SK-N-SH (cell line): Measurements from ENCODE around the gene PLA2G4E. TPM values are rescaled to one million over a fixed set of nuclear protein-coding genes. Genes with fewer than 3 reads are reported as not detected.

Experiments used
- CTCF ChIA-PET: fragments of 300-600, 350-600 bp; formaldehyde crosslinking; extraction: SDS; loops from one replicate; lab custom pipeline; 2021; lab: Yijun Ruan, JAX
- POLR2A ChIA-PET: fragments of 350-600 bp; sonication (Branson Sonifier 250); formaldehyde crosslinking; extraction: SDS; loops from one replicate; lab custom pipeline; 2020; ENCODE audit warnings: antibody characterized with exemption, inconsistent platforms; lab: Yijun Ruan, JAX
- DNase-seq: peaks from one replicate; pipeline ENCODE4 v3.0.0; 2012
- H2AFZ ChIP-seq: fragments of 200-600 bp; sonication (generic); 2 replicates; pipeline ENCODE4 v1.8.1; 2016; ENCODE audit warnings: antibody characterized with exemption, mild to moderate bottlenecking, low read depth
- H3F3A ChIP-seq: fragments of 200-600 bp; sonication (generic); replicated peaks from 2 replicates; pipeline ENCODE3; 2016; ENCODE audit warnings: antibody characterized with exemption, mild to moderate bottlenecking; ENCODE audit not compliant: insufficient read depth
- H3K27ac ChIP-seq, 2 experiments: fragments of 200-500 bp in 1 of 2; fragments of 200-600 bp in 1 of 2; sonication (Bioruptor generic) in 1 of 2; sonication (generic), shearing (Covaris generic) in 1 of 2; 2 replicates each; pipeline versions ENCODE4 v1.5.1 to v1.6.1; 2014 to 2016; ENCODE audit warnings: low read depth in 2 of 2, inconsistent platforms in 1 of 2, low read length in 1 of 2, mild to moderate bottlenecking in 1 of 2, mixed read lengths in 1 of 2
- H3K27me3 ChIP-seq: fragments of 200-600 bp; sonication (generic), shearing (Covaris generic); 2 replicates; pipeline ENCODE4 v1.6.1; 2016; ENCODE audit warnings: mixed run types; ENCODE audit not compliant: insufficient read depth
- H3K36me3 ChIP-seq, 2 experiments: fragments of 200-500 bp in 1 of 2; fragments of 200-600 bp in 1 of 2; sonication (Bioruptor generic) in 1 of 2; sonication (generic) in 1 of 2; replicated peaks in 1 of 2; 2 replicates each; pipeline versions ENCODE3 to v1.5.1; 2014 to 2016; ENCODE audit warnings: low read length in 1 of 2, mild to moderate bottlenecking in 1 of 2; ENCODE audit not compliant: insufficient read depth in 2 of 2, control insufficient read depth in 1 of 2
- H3K4me1 ChIP-seq, 2 experiments: fragments of 200-500 bp in 1 of 2; fragments of 200-600 bp in 1 of 2; sonication (Bioruptor generic) in 1 of 2; sonication (generic), shearing (Covaris generic) in 1 of 2; 2 replicates each; pipeline versions ENCODE4 v1.5.1 to v1.6.1; 2014 to 2016; ENCODE audit warnings: low read depth in 1 of 2, low read length in 1 of 2, mixed run types in 1 of 2; ENCODE audit not compliant: insufficient read depth in 2 of 2, control insufficient read depth in 1 of 2
- H3K4me2 ChIP-seq: fragments of 200-600 bp; sonication (generic), shearing (Covaris generic); 2 replicates; pipeline ENCODE4 v1.6.1; 2017; ENCODE audit warnings: mixed run types
- H3K4me3 ChIP-seq, 2 experiments: fragments of 200-500 bp in 1 of 2; fragments of 200-600 bp in 1 of 2; sonication (Bioruptor generic) in 1 of 2; sonication (generic), shearing (Covaris generic) in 1 of 2; 2 replicates each; pipeline versions ENCODE4 v1.5.1 to v1.8.1; 2014 to 2016; ENCODE audit warnings: low read depth in 2 of 2, inconsistent platforms in 1 of 2, low read length in 1 of 2, mild to moderate bottlenecking in 1 of 2, mixed read lengths in 1 of 2, moderate library complexity in 1 of 2
- H3K79me2 ChIP-seq: fragments of 200-600 bp; sonication (generic); 2 replicates; pipeline ENCODE4 v1.8.1; 2017; ENCODE audit warnings: mild to moderate bottlenecking; ENCODE audit not compliant: insufficient read depth
- H3K9ac ChIP-seq: fragments of 200-600 bp; sonication (generic); 2 replicates; pipeline ENCODE4 v1.6.1; 2017; ENCODE audit warnings: mixed run types
- H3K9me2 ChIP-seq: fragments of 200-600 bp; sonication (generic); 2 replicates; pipeline ENCODE4 v1.6.1; 2017; ENCODE audit warnings: mixed run types
- H3K9me3 ChIP-seq: fragments of 200-600 bp; sonication (generic); 2 replicates; pipeline ENCODE4 v1.6.1; 2017; ENCODE audit warnings: mixed run types, mild to moderate bottlenecking, moderate library complexity
- H4K20me1 ChIP-seq: fragments of 200-600 bp; sonication (generic); 2 replicates; pipeline ENCODE4 v1.6.1; 2017; ENCODE audit warnings: mild to moderate bottlenecking, mixed run types; ENCODE audit not compliant: insufficient read depth
- ELF1 ChIP-seq: IDR thresholded peaks from 2 replicates; pipeline ENCODE4 v1.4.0; 2012
- FOXJ3 ChIP-seq: sonication (generic); formaldehyde crosslinking; IDR thresholded peaks from 2 replicates; pipeline ENCODE4 v1.5.1; 2020; ENCODE audit warnings: mild to moderate bottlenecking, missing genetic modification reagents
- JUND ChIP-seq: IDR thresholded peaks from 2 replicates; pipeline ENCODE4 v1.4.0; 2012
- MXI1 ChIP-seq: IDR thresholded peaks from 2 replicates; pipeline ENCODE4 v1.6.1; 2012; ENCODE audit warnings: mild to moderate bottlenecking, low read depth, low read length, improper control_type of control experiment
- POLR2AphosphoS5 ChIP-seq: IDR thresholded peaks from 2 replicates; pipeline ENCODE4 v1.6.1; 2012; ENCODE audit warnings: low read depth, low read length
- RFX5 ChIP-seq: IDR thresholded peaks from 2 replicates; pipeline ENCODE4 v1.6.1; 2012; ENCODE audit warnings: mild to moderate bottlenecking, improper control_type of control experiment, low read length
- SMC3 ChIP-seq: IDR thresholded peaks from 2 replicates; pipeline ENCODE4 v1.6.1; 2012; ENCODE audit warnings: low read depth, low read length, improper control_type of control experiment
- TCF12 ChIP-seq: IDR thresholded peaks from 2 replicates; pipeline ENCODE4 v1.4.0; 2012
- YY1 ChIP-seq: IDR thresholded peaks from 2 replicates; pipeline ENCODE4 v1.4.0; 2012; ENCODE audit warnings: low read depth, mild to moderate bottlenecking
- WGBS: methylation state at CpG from one replicate; pipeline ENCODE4 v1.1.6; 2017; ENCODE audit warnings: low lambda C conversion rate; 5-methylcytosine and 5-hydroxymethylcytosine counted together
- polyA plus RNA-seq, 3 experiments: library from polyadenylated mRNA; depleted of rRNA; stranded (reverse); fragments of >200 nt; gene quantifications; 2 replicates each; pipeline ENCODE4 v1.2.3, GENCODE V29; 2012
- TF ChIP-seq, protein P1 (sequence below): fragments of 150-350 bp; IDR thresholded peaks from 2 replicates; pipeline ENCODE4 v1.6.1; 2017; ENCODE audit warnings: antibody characterized with exemption, low read length, low read depth, borderline replicate concordance
- TF ChIP-seq, protein P2 (sequence below): IDR thresholded peaks from 2 replicates; pipeline ENCODE4 v1.6.1; 2012; ENCODE audit warnings: mild to moderate bottlenecking, low read depth, low read length, moderate library complexity
- TF ChIP-seq, protein P3 (sequence below): IDR thresholded peaks from 2 replicates; pipeline ENCODE4 v1.4.0; 2012; ENCODE audit warnings: low read depth, borderline replicate concordance
- TF ChIP-seq, protein P4 (sequence below): IDR thresholded peaks from 2 replicates; pipeline ENCODE4 v1.4.0; 2012; ENCODE audit warnings: low read depth, borderline replicate concordance
- TF ChIP-seq, protein P5 (sequence below): fragments of 200-600 bp; sonication (generic); IDR thresholded peaks from 2 replicates; pipeline ENCODE4 v1.6.1; 2017; ENCODE audit warnings: antibody characterized with exemption, mild to moderate bottlenecking, moderate library complexity

Gene PLA2G4E
- polyA plus RNA-seq, 1 of the 3 experiments (the other 2 are of a cell fraction) = not detected

DNA sequence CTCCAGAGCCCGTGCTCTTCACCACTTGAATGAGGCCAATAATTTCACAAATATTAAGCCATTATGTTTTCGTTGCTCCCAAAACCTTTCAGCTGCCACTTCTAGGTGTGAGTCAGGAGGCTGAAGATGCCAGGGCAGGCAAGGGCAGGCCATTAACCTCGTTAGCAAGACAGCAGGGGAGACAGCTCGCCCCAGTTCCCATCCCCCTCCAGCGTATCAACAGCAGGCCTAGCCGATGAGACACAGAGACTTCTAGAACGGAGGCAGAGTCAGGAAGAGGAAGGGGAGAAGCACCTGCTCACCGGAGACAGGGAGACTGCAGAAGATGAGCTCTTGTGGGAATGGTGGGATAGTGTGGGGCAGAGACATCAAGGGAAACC lies 28.0 kb upstream of the PLA2G4E start (continued):
- TF ChIP-seq, protein P1, sequence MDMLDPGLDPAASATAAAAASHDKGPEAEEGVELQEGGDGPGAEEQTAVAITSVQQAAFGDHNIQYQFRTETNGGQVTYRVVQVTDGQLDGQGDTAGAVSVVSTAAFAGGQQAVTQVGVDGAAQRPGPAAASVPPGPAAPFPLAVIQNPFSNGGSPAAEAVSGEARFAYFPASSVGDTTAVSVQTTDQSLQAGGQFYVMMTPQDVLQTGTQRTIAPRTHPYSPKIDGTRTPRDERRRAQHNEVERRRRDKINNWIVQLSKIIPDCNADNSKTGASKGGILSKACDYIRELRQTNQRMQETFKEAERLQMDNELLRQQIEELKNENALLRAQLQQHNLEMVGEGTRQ = no peak
- TF ChIP-seq POLR2AphosphoS5 = no peak
- no peak for TF ChIP-seq RFX5
- no peak for TF ChIP-seq MXI1
- TF ChIP-seq SMC3 = no peak
- no peak for TF ChIP-seq JUND
- TF ChIP-seq TCF12 = no peak

DNA sequence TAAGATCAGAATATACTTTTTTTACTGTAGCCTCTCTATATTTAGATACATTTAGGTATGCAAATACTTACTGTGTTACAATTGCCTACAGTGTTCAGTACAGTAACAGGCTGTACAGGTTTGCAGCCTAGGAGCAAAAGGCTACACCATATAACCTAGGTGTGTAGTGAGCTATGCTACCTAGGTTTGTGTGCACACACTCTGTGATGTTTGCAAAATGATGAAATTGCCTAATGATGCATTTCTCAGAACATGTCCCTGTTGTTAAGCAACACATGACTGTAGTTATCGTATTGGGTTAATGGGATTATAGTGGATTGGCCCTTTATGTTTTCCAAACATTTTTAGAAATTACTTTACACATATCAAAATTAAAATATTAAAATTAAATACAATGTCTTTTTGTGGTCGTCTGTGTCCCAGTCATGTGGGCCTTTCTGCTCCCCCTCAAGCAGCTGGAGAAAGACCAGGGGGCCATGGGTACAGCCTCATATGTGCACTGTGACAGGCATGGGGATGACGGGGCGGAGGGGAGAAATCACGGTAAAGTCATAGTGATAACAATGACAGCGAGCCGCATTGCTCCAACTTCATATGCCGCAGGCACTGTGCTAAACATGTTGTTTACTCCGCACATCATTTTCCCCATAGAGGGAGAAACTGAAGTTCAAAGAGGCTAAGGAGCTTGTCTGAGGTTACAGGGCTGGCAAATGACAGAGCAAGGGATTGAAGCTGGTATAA lies 27.4 kb upstream of the PLA2G4E start:
- no peak overlapping the region for H3K4me3 ChIP-seq
- H3K4me2 ChIP-seq = no peak overlapping the region
- H3K9me3 ChIP-seq = no peaks in the 10 kb centered on the region
- 86% methylated on average over 9 of the region's 9 CpGs for WGBS
- no peaks in the 10 kb centered on the region for H3F3A ChIP-seq
- POLR2A ChIA-PET = no interaction called here
- no peak for DNase-seq
- no peaks in the 10 kb centered on the region for H3K36me3 ChIP-seq
- CTCF ChIA-PET = interaction anchor here (0.9 to 4.6 kb wide), 4 partner anchors 8 to 91 kb away, joined by 3 to 30 read pairs (median 6); no protein-coding TSS in a partner anchor
- H3K4me1 ChIP-seq = no peaks in the 10 kb centered on the region; a peak in 1 of 4 replicates
- no peaks in the 10 kb centered on the region for H3K9me2 ChIP-seq
- no peaks in the 10 kb centered on the region for H3K79me2 ChIP-seq
- no peak for TF ChIP-seq ELF1
- TF ChIP-seq, protein P2, sequence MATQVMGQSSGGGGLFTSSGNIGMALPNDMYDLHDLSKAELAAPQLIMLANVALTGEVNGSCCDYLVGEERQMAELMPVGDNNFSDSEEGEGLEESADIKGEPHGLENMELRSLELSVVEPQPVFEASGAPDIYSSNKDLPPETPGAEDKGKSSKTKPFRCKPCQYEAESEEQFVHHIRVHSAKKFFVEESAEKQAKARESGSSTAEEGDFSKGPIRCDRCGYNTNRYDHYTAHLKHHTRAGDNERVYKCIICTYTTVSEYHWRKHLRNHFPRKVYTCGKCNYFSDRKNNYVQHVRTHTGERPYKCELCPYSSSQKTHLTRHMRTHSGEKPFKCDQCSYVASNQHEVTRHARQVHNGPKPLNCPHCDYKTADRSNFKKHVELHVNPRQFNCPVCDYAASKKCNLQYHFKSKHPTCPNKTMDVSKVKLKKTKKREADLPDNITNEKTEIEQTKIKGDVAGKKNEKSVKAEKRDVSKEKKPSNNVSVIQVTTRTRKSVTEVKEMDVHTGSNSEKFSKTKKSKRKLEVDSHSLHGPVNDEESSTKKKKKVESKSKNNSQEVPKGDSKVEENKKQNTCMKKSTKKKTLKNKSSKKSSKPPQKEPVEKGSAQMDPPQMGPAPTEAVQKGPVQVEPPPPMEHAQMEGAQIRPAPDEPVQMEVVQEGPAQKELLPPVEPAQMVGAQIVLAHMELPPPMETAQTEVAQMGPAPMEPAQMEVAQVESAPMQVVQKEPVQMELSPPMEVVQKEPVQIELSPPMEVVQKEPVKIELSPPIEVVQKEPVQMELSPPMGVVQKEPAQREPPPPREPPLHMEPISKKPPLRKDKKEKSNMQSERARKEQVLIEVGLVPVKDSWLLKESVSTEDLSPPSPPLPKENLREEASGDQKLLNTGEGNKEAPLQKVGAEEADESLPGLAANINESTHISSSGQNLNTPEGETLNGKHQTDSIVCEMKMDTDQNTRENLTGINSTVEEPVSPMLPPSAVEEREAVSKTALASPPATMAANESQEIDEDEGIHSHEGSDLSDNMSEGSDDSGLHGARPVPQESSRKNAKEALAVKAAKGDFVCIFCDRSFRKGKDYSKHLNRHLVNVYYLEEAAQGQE = no peak
- TF ChIP-seq, protein P3, sequence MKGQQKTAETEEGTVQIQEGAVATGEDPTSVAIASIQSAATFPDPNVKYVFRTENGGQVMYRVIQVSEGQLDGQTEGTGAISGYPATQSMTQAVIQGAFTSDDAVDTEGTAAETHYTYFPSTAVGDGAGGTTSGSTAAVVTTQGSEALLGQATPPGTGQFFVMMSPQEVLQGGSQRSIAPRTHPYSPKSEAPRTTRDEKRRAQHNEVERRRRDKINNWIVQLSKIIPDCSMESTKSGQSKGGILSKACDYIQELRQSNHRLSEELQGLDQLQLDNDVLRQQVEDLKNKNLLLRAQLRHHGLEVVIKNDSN = no peak
- TF ChIP-seq YY1 = no peak
- TF ChIP-seq FOXJ3 (CRISPR knock-in tag) = no peak
- TF ChIP-seq, protein P4, sequence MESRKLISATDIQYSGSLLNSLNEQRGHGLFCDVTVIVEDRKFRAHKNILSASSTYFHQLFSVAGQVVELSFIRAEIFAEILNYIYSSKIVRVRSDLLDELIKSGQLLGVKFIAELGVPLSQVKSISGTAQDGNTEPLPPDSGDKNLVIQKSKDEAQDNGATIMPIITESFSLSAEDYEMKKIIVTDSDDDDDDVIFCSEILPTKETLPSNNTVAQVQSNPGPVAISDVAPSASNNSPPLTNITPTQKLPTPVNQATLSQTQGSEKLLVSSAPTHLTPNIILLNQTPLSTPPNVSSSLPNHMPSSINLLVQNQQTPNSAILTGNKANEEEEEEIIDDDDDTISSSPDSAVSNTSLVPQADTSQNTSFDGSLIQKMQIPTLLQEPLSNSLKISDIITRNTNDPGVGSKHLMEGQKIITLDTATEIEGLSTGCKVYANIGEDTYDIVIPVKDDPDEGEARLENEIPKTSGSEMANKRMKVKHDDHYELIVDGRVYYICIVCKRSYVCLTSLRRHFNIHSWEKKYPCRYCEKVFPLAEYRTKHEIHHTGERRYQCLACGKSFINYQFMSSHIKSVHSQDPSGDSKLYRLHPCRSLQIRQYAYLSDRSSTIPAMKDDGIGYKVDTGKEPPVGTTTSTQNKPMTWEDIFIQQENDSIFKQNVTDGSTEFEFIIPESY = no peak
- TF ChIP-seq, protein P5, sequence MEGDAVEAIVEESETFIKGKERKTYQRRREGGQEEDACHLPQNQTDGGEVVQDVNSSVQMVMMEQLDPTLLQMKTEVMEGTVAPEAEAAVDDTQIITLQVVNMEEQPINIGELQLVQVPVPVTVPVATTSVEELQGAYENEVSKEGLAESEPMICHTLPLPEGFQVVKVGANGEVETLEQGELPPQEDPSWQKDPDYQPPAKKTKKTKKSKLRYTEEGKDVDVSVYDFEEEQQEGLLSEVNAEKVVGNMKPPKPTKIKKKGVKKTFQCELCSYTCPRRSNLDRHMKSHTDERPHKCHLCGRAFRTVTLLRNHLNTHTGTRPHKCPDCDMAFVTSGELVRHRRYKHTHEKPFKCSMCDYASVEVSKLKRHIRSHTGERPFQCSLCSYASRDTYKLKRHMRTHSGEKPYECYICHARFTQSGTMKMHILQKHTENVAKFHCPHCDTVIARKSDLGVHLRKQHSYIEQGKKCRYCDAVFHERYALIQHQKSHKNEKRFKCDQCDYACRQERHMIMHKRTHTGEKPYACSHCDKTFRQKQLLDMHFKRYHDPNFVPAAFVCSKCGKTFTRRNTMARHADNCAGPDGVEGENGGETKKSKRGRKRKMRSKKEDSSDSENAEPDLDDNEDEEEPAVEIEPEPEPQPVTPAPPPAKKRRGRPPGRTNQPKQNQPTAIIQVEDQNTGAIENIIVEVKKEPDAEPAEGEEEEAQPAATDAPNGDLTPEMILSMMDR = no peak
- H3K27ac ChIP-seq = no peak overlapping the region
- no peaks in the 10 kb centered on the region for H4K20me1 ChIP-seq
- H3K27me3 ChIP-seq = peaks cover 20% of the 10 kb centered on the region; the same call in 1 of the 2 replicates
- no peak overlapping the region for H2AFZ ChIP-seq
- no peak overlapping the region for H3K9ac ChIP-seq
